Mesenchymal stem cell (in vitro differentiated cells and primary cell): ENCODE measurements around the gene RPS6KA2.
A peak's percentile ranks its signal among the peaks of the same experiment; 100 is the strongest.

Source experiments
- DNase-seq: peaks from one replicate; pipeline ENCODE4 v3.0.0-alpha.2; 2013
- H2AFZ ChIP-seq: one replicate; pipeline ENCODE4 v1.6.1; 2013; ENCODE audit warnings: low read depth, mild to moderate bottlenecking, control low read depth, inconsistent platforms, low read length, moderate library complexity
- H2AK5ac ChIP-seq: 2 replicates; pipeline ENCODE4 v1.6.1; 2013; ENCODE audit warnings: low read length, moderate library complexity, mild to moderate bottlenecking, inconsistent platforms; ENCODE audit not compliant: severe bottlenecking
- H2BK120ac ChIP-seq: one replicate; pipeline ENCODE4 v1.6.1; 2013; ENCODE audit warnings: low read depth, mild to moderate bottlenecking, inconsistent platforms, low read length, moderate library complexity
- H2BK12ac ChIP-seq, 2 experiments: one replicate each; pipeline ENCODE4 v1.6.1; 2013; ENCODE audit warnings: inconsistent platforms in 2 of 2, low read length in 2 of 2, mild to moderate bottlenecking in 2 of 2, moderate library complexity in 2 of 2, control low read depth in 1 of 2
- H2BK15ac ChIP-seq: one replicate; pipeline ENCODE4 v1.6.1; 2013; ENCODE audit warnings: mild to moderate bottlenecking, low read depth, inconsistent platforms; ENCODE audit not compliant: poor library complexity, severe bottlenecking
- H2BK5ac ChIP-seq: 2 replicates; pipeline ENCODE4 v1.6.1; 2013; ENCODE audit warnings: low read depth, mild to moderate bottlenecking, low read length, control low read depth, inconsistent platforms; ENCODE audit not compliant: poor library complexity, severe bottlenecking
- H3K14ac ChIP-seq, 2 experiments: one replicate each; pipeline ENCODE4 v1.6.1; 2013; ENCODE audit warnings: inconsistent platforms in 2 of 2, low read length in 2 of 2, control low read depth in 1 of 2, mild to moderate bottlenecking in 1 of 2, moderate library complexity in 1 of 2
- H3K18ac ChIP-seq, 2 experiments: one replicate each; pipeline ENCODE4 v1.6.1; 2013; ENCODE audit warnings: inconsistent platforms in 2 of 2, low read length in 2 of 2, control low read depth in 1 of 2, low read depth in 1 of 2, mild to moderate bottlenecking in 1 of 2
- H3K23ac ChIP-seq, 2 experiments: one replicate each; pipeline ENCODE4 v1.6.1; 2013; ENCODE audit warnings: inconsistent platforms in 2 of 2, low read length in 2 of 2, mild to moderate bottlenecking in 2 of 2, moderate library complexity in 2 of 2, control low read depth in 1 of 2
- H3K27ac ChIP-seq: 2 replicates; pipeline ENCODE4 v1.5.1; 2013; ENCODE audit warnings: mild to moderate bottlenecking, moderate library complexity, low read length, control low read depth, inconsistent platforms; ENCODE audit not compliant: poor library complexity, severe bottlenecking
- H3K27me3 ChIP-seq, 2 experiments: 2 replicates each; pipeline versions ENCODE4 v1.6.1 to v1.7.0; 2013; ENCODE audit warnings: low read length in 2 of 2, mild to moderate bottlenecking in 2 of 2, moderate library complexity in 2 of 2, control low read depth in 1 of 2, inconsistent platforms in 1 of 2; ENCODE audit not compliant: control insufficient read depth in 1 of 2, insufficient read depth in 1 of 2
- H3K36me3 ChIP-seq, 2 experiments: 2 replicates each; pipeline versions ENCODE4 v1.6.1 to v1.7.0; 2013; ENCODE audit warnings: low read length in 2 of 2, control low read depth in 1 of 2, inconsistent platforms in 1 of 2, low read depth in 1 of 2, mild to moderate bottlenecking in 1 of 2; ENCODE audit not compliant: insufficient read depth in 2 of 2, control insufficient read depth in 1 of 2
- H3K4ac ChIP-seq, 2 experiments: one replicate each; pipeline ENCODE4 v1.6.1; 2013; ENCODE audit warnings: inconsistent platforms in 2 of 2, low read length in 2 of 2, mild to moderate bottlenecking in 2 of 2, moderate library complexity in 2 of 2, control low read depth in 1 of 2, low read depth in 1 of 2
- H3K4me1 ChIP-seq: 2 replicates; pipeline ENCODE4 v1.6.1; 2013; ENCODE audit warnings: low read depth, low read length, control low read depth; ENCODE audit not compliant: control insufficient read depth, insufficient read depth
- H3K4me2 ChIP-seq: 2 replicates; pipeline ENCODE4 v1.6.1; 2013; ENCODE audit warnings: low read length, mild to moderate bottlenecking, inconsistent platforms; ENCODE audit not compliant: poor library complexity, severe bottlenecking
- H3K4me3 ChIP-seq, 2 experiments: 2 replicates each; pipeline versions ENCODE4 v1.5.1 to v1.7.0; 2013; ENCODE audit warnings: low read length in 2 of 2, mild to moderate bottlenecking in 2 of 2, control low read depth in 1 of 2, low read depth in 1 of 2; ENCODE audit not compliant: insufficient read depth in 1 of 2
- H3K79me1 ChIP-seq: replicated peaks from 2 replicates; pipeline ENCODE4 v1.6.1; 2013; ENCODE audit warnings: mild to moderate bottlenecking, control low read depth, low read length, inconsistent platforms; ENCODE audit not compliant: poor library complexity, severe bottlenecking
- H3K9ac ChIP-seq: 2 replicates; pipeline ENCODE4 v1.7.0; 2013; ENCODE audit warnings: mild to moderate bottlenecking, low read length, moderate library complexity
- H3K9me3 ChIP-seq: 2 replicates; pipeline ENCODE4 v1.7.0; 2013; ENCODE audit warnings: mild to moderate bottlenecking, low read length; ENCODE audit not compliant: control insufficient read depth
- H4K8ac ChIP-seq: one replicate; pipeline ENCODE4 v1.6.1; 2013; ENCODE audit warnings: inconsistent platforms, mild to moderate bottlenecking, low read length, moderate library complexity
- H4K91ac ChIP-seq: one replicate; pipeline ENCODE4 v1.6.1; 2013; ENCODE audit warnings: mild to moderate bottlenecking, low read length, inconsistent platforms
- WGBS: methylation state at CpG from one replicate; pipeline ENCODE4 v1.1.7; 2013; ENCODE audit warnings: mixed read lengths; 5-methylcytosine and 5-hydroxymethylcytosine counted together

RPS6KA2 gene

GRCh38 chr6:166527849-166528248 lies 99.2 kb downstream of the RPS6KA2 start:
- H3K23ac ChIP-seq: no peak overlapping the region
- H2AK5ac ChIP-seq: no peak overlapping the region
- H3K4me3 ChIP-seq: no peak overlapping the region
- H4K91ac ChIP-seq: no peak overlapping the region
- DNase-seq: no peak
- no peak overlapping the region for H3K18ac ChIP-seq
- no peak overlapping the region for H3K9ac ChIP-seq
- 81% methylated on average over 3 of the region's 4 CpGs for WGBS
- H3K36me3 ChIP-seq: peaks cover 10 to 20% of the 10 kb centered on the region in 2 experiments
- H3K9me3 ChIP-seq: no peaks in the 10 kb centered on the region
- no peak overlapping the region for H3K27ac ChIP-seq
- no peak overlapping the region for H3K14ac ChIP-seq
- H2BK5ac ChIP-seq: no peak overlapping the region
- H2BK120ac ChIP-seq: no peak overlapping the region
- no peaks in the 10 kb centered on the region for H3K79me1 ChIP-seq
- no peak overlapping the region for H3K4ac ChIP-seq
- H3K4me2 ChIP-seq: no peak overlapping the region
- H2BK12ac ChIP-seq: no peak overlapping the region
- no peak overlapping the region for H4K8ac ChIP-seq
- peaks cover 2% of the 10 kb centered on the region for H3K4me1 ChIP-seq
- H2BK15ac ChIP-seq: no peak overlapping the region
- H2AFZ ChIP-seq: no peak overlapping the region
- H3K27me3 ChIP-seq: no peaks in the 10 kb centered on the region

GRCh38 chr6:166526937-166527336 lies 100.1 kb downstream of the RPS6KA2 start:
- no peak overlapping the region for H3K4me3 ChIP-seq
- H2AK5ac ChIP-seq: no peak overlapping the region
- no peaks in the 10 kb centered on the region for H3K79me1 ChIP-seq
- H2BK12ac ChIP-seq: no peak overlapping the region
- peak overlapping the region in 1 of 2 experiments; percentile 56 for H3K18ac ChIP-seq
- H3K9me3 ChIP-seq: no peaks in the 10 kb centered on the region
- H2AFZ ChIP-seq: no peak overlapping the region
- peak; percentile 59 for DNase-seq
- H4K91ac ChIP-seq: no peak overlapping the region
- WGBS: 44% methylated on average over 10 of the region's 10 CpGs
- H3K23ac ChIP-seq: no peak overlapping the region
- H3K4me2 ChIP-seq: no peak overlapping the region
- H3K9ac ChIP-seq: no peak overlapping the region
- no peak overlapping the region for H2BK120ac ChIP-seq
- no peak overlapping the region for H3K14ac ChIP-seq
- H3K27me3 ChIP-seq: no peaks in the 10 kb centered on the region
- H3K27ac ChIP-seq: no peak overlapping the region
- H2BK5ac ChIP-seq: no peak overlapping the region
- H2BK15ac ChIP-seq: peak overlapping the region; percentile 1
- peaks cover 4% of the 10 kb centered on the region for H3K4me1 ChIP-seq
- peaks cover 11 to 18% of the 10 kb centered on the region in 2 experiments for H3K36me3 ChIP-seq
- no peak overlapping the region for H4K8ac ChIP-seq
- no peak overlapping the region for H3K4ac ChIP-seq

GRCh38 chr6:166525567-166525966 lies 101.5 kb downstream of the RPS6KA2 start:
- H2BK15ac ChIP-seq: no peak overlapping the region

GRCh38 chr6:166523782-166524559 lies 103.1 kb downstream of the RPS6KA2 start:
- DNase-seq: no peak
- peaks cover 4% of the 10 kb centered on the region for H3K4me1 ChIP-seq

More at GRCh38 chr6:166525567-166525966, 101.5 kb downstream of the RPS6KA2 start:
- Histone ChIP-seq H3K36me3 (peaks cover 8 to 14% of the 10 kb centered on the region in 2 experiments), H3K27me3 (no peaks in the 10 kb centered on the region), H3K4ac (no peak overlapping the region), H3K23ac (no peak overlapping the region), H3K9ac (no peak overlapping the region), H3K4me1 (peaks cover 4% of the 10 kb centered on the region), H2BK12ac (no peak overlapping the region), H3K4me2 (no peak overlapping the region), H4K91ac (no peak overlapping the region), H3K4me3 (no peak overlapping the region), H3K79me1 (no peaks in the 10 kb centered on the region), H2AFZ (no peak overlapping the region), H3K9me3 (no peaks in the 10 kb centered on the region), H3K27ac (no peak overlapping the region), H2BK120ac (no peak overlapping the region), H4K8ac (no peak overlapping the region), H3K18ac (no peak overlapping the region), H2AK5ac (no peak overlapping the region), H3K14ac (no peak overlapping the region), H2BK5ac (no peak overlapping the region)
- WGBS: 97% methylated on average over 8 of the region's 9 CpGs
- no peak for DNase-seq

More at GRCh38 chr6:166523782-166524559, 103.1 kb downstream of the RPS6KA2 start:
- Histone ChIP-seq H3K9me3 (no peaks in the 10 kb centered on the region), H2BK15ac (no peak overlapping the region), H3K18ac (no peak overlapping the region), H3K27me3 (no peaks in the 10 kb centered on the region), H3K23ac (no peak overlapping the region), H3K36me3 (peaks cover 4% of the 10 kb centered on the region in 2 experiments), H3K27ac (no peak overlapping the region), H3K79me1 (no peaks in the 10 kb centered on the region), H2AK5ac (no peak overlapping the region), H4K8ac (no peak overlapping the region), H3K14ac (no peak overlapping the region), H3K4me3 (no peak overlapping the region), H3K4ac (no peak overlapping the region), H2AFZ (no peak overlapping the region), H3K4me2 (no peak overlapping the region), H3K9ac (no peak overlapping the region), H2BK120ac (no peak overlapping the region), H2BK12ac (no peak overlapping the region), H2BK5ac (no peak overlapping the region), H4K91ac (no peak overlapping the region)
- 88% methylated on average over 16 of the region's 16 CpGs for WGBS
